ENCODE data around the gene PTPRN2. TPM values are rescaled to one million over a fixed set of nuclear protein-coding genes. Genes with fewer than 3 reads are reported as not detected.

PTPRN2 gene
- total RNA-seq, 1 donor = 0.09 TPM

DNA sequence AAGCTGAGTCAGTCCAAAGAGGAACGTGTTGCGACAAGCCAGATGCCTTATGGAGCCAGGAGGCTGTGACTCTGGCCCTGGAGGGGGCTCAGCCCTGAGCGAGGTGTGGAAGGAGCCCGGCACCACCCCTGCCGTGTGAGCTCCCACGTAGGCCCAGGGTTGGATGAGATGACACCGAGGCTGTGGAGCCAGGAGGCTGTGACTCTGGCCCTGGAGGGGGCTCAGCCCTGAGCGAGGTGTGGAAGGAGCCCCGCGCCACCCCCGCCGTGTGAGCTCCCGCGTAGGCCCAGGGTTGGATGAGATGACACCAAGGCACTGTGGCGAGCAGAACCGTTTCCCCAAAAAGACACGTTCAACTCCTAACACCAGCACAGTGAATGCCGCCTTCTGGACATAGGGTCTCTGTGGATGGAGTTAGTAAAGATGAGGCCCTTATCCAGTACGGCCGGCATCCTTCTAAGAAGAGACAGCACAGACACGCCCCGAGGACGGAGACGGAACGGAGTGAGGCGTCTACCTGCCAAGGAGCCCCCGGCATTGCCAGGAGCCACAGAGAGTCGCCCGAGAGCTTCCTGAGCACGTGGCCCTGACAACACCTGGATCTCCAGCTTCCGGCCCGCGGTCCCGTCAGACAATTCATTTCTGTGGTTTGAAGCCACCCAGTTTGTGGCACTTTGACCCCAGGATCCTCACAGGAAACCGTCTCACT, 778.3 kb downstream of the PTPRN2 start:
- DNase-seq (ENCODE audit: low read depth) = no peak
- no peak overlapping the region for H3K4me3 ChIP-seq (ENCODE audit: low read depth, low read length)
- TF ChIP-seq, protein P1, sequence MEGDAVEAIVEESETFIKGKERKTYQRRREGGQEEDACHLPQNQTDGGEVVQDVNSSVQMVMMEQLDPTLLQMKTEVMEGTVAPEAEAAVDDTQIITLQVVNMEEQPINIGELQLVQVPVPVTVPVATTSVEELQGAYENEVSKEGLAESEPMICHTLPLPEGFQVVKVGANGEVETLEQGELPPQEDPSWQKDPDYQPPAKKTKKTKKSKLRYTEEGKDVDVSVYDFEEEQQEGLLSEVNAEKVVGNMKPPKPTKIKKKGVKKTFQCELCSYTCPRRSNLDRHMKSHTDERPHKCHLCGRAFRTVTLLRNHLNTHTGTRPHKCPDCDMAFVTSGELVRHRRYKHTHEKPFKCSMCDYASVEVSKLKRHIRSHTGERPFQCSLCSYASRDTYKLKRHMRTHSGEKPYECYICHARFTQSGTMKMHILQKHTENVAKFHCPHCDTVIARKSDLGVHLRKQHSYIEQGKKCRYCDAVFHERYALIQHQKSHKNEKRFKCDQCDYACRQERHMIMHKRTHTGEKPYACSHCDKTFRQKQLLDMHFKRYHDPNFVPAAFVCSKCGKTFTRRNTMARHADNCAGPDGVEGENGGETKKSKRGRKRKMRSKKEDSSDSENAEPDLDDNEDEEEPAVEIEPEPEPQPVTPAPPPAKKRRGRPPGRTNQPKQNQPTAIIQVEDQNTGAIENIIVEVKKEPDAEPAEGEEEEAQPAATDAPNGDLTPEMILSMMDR (IDR thresholded peaks at IDR 0.05; ENCODE audit: insufficient read depth, low read length) = no peak

DNA sequence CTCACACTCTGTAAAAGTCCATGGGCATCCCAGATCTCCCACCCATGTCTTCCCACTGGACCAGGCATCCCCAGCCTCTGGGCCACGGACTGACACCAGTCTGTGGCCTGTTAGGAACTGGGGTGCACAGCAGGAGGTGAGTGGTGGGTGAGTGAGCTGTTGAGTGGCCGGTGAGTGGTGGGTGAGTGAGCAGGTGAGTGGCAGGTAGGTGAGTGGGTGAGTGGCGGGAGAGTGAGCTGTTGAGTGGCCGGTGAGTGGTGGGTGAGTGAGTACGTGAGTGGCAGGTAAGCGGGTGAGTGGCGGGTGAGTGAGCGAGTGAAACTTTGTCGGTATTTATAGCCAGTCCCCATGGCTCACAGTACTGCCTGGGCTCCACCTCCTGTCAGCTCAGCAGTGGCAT, 779.6 kb downstream of the PTPRN2 start:
- no peak overlapping the region for H3K4me3 ChIP-seq (ENCODE audit: low read depth, low read length)
- DNase-seq (ENCODE audit: low read depth) = no peak
- TF ChIP-seq, protein P1 (IDR thresholded peaks at IDR 0.05; ENCODE audit: insufficient read depth, low read length) = no peak

DNA sequence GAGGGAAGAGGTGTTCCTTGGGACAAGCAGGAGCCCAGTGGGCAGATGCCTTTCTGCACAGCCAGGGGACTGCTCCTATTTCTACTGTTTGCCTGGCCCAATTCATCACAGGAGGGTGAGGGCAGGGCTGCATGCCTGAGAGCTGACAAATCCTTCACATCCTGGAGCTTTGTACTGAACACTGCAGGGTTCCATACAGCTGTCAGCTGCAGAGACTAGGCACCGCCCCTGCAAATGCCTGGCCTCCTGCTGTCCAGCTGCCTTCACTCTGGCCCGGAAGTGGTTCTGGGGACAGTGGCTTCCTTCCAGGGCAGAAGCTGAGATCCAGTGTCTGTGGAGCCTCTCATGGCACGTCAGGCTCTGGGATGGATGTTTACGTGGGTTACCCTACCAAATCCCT, 780.1 kb downstream of the PTPRN2 start:
- DNase-seq (ENCODE audit: low read depth) = no peak
- no peak overlapping the region for H3K4me3 ChIP-seq (ENCODE audit: low read depth, low read length)
- TF ChIP-seq, protein P1 (IDR thresholded peaks at IDR 0.05; ENCODE audit: insufficient read depth, low read length) = no peak

DNA sequence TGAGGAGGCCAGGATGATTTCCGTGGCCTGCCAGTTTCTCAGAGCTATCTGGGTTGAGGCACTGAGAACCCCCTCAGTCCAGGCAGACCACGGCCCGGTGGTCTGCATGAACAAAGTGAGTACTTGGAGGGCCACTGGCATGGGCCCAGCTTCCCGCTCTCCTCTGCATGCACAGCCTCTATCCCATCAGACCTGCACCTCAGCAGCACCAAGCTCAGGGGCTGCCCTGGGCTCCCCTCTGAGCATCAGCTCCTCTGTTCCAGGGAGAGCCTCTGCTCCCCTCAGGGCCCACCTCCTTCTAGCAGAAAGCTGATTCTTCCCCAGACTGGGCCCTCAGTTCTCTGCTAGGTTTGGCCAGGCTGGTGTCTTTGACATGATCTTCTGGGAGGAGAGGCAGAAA, 780.9 kb downstream of the PTPRN2 start:
- TF ChIP-seq, protein P1 (IDR thresholded peaks at IDR 0.05; ENCODE audit: insufficient read depth, low read length) = no peak
- H3K4me3 ChIP-seq (ENCODE audit: low read depth, low read length) = no peak overlapping the region
- no peak for DNase-seq (ENCODE audit: low read depth)

DNA sequence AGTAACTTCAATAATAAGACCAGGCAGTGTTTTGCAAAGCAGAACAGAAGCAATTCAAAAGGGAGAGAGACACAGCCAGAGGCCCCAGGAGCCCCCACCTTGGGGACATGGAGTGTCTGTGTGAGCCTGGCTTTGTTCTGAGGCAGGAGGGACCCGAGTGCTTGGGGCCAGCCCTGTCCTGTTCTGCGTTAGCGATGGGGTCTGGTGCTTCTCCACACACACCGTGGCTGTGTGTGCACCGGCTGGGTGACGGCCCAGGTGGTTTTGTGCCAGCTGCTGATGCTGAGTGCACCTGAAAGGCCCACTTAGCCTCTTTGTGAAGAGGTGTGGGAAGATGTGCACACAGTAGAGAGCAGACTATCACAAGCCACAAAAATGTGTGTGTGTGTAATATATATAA, 781.9 kb downstream of the PTPRN2 start:
- no peak overlapping the region for H3K4me3 ChIP-seq (ENCODE audit: low read depth, low read length)
- TF ChIP-seq, protein P1 (IDR thresholded peaks at IDR 0.05; ENCODE audit: insufficient read depth, low read length) = no peak
- no peak for DNase-seq (ENCODE audit: low read depth)

DNA sequence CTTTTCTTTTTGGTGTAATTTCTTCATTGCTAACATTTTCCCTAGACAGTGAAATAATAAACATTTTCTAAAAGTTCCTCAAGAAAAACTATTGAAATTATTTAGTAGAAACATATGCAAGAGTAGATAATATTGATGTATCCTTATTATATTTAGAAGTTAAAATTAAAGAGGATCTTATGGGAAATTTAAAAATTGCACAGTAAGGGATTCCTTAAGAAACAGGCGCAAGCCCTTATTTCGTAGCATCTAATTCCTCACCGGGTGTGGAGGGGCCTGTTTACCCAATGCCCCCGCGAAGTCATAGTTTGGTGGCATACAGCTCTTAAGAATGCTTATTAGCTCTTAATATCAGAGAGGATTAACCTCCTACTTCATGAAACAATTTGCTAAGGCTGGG, 783.7 kb downstream of the PTPRN2 start:
- no peak for DNase-seq (ENCODE audit: low read depth)
- H3K4me3 ChIP-seq (ENCODE audit: low read depth, low read length) = no peak overlapping the region
- TF ChIP-seq, protein P1 (IDR thresholded peaks at IDR 0.05; ENCODE audit: insufficient read depth, low read length) = no peak

Data from fibroblast of the aortic adventitia (primary cell).